Suprapubic skin (tissue), 4 donors: ENCODE results near the gene CSTF2T. TPM values are rescaled to one million over a fixed set of nuclear protein-coding genes. Genes with fewer than 3 reads are reported as not detected.

Experiments
- DNase-seq, 2 donors: peaks; one replicate each; pipeline ENCODE4 v3.0.0-alpha.2; 2019; ENCODE audit warnings: low spot score in 2 of 2
- H3K27ac ChIP-seq: fragments of 200-600 bp; sonication (generic); one replicate; pipeline ENCODE4 v1.5.1; 2019
- H3K27me3 ChIP-seq: fragments of 200-600 bp; sonication (generic); one replicate; pipeline ENCODE4 v1.5.1; 2019
- H3K36me3 ChIP-seq: fragments of 200-600 bp; sonication (generic); one replicate; pipeline ENCODE4 v1.5.1; 2019
- H3K4me1 ChIP-seq: fragments of 200-600 bp; sonication (generic); one replicate; pipeline ENCODE4 v1.5.1; 2019
- H3K4me3 ChIP-seq: fragments of 200-600 bp; sonication (generic); one replicate; pipeline ENCODE4 v1.5.1; 2019; ENCODE audit warnings: mild to moderate bottlenecking
- H3K9me3 ChIP-seq: fragments of 200-600 bp; sonication (generic); one replicate; pipeline ENCODE4 v1.5.1; 2019
- CTCF ChIP-seq, 2 donors: fragments of 200-600 bp in 1 of 2; fragments of 450-650 bp in 1 of 2; sonication (generic) in 1 of 2; IDR thresholded peaks; one replicate each; pipeline ENCODE4 v1.5.1; 2016 to 2019; ENCODE audit warnings: antibody characterized with exemption in 2 of 2, mild to moderate bottlenecking in 1 of 2, moderate library complexity in 1 of 2
- EP300 ChIP-seq: sonication (generic); formaldehyde crosslinking; IDR thresholded peaks from one replicate; pipeline ENCODE4 v1.6.1; 2017; ENCODE audit warnings: antibody characterized with exemption
- POLR2A ChIP-seq, 2 donors: fragments of 450-650 bp; IDR thresholded peaks; one replicate each; pipeline ENCODE4 v1.6.1; 2017; ENCODE audit warnings: antibody characterized with exemption in 2 of 2, mild to moderate bottlenecking in 2 of 2, moderate library complexity in 2 of 2
- POLR2AphosphoS5 ChIP-seq, 3 donors: sonication (generic); formaldehyde crosslinking; IDR thresholded peaks; one replicate each; pipeline ENCODE4 v1.6.1; 2017; ENCODE audit warnings: antibody characterized with exemption in 3 of 3
- WGBS: methylation state at CpG from one replicate; pipeline ENCODE4 v1.1.5; 2018; 5-methylcytosine and 5-hydroxymethylcytosine counted together
- total RNA-seq, 4 donors: library from RNA; depleted of rRNA; stranded (reverse); fragments of >200 nt; gene quantifications; one replicate each; pipeline ENCODE4 v1.1.0, GENCODE V29; 2016

Gene CSTF2T
- total RNA-seq, 4 donors from 2014 or later: 14.2 to 17.5 (median 15.1) TPM

- no peak overlapping the region for H3K4me3 ChIP-seq
Observed at GRCh38 chr10:51672039-51672535, 27.3 kb downstream of the CSTF2T start.

DNA sequence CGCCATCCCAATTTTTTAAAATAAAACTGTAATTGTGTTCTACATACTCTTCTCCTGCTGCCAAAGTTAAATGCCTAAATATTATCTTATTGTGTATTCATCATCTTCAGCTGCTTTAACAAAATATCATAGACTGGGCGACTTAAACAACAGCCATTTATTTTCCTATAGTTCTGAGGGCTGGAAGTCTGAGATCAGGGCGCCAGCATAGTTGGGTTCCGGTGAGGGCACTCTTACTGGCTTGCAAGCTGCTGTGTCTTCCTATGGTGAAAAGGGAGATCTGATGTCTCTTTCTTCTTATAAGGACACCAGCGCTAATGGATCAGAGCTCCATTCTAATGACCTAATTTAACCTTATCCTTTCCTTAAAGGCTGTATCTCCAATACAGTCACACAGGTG lies 30.4 kb downstream of the CSTF2T start:
- Histone ChIP-seq H3K27ac (no peak overlapping the region), H3K4me1 (no peaks in the 10 kb centered on the region), H3K27me3 (no peaks in the 10 kb centered on the region), H3K36me3 (no peaks in the 10 kb centered on the region), H3K9me3 (no peaks in the 10 kb centered on the region), H3K4me3 (no peak overlapping the region)
- no peak for DNase-seq
- WGBS: 91% methylated on average over 5 of the region's 5 CpGs
- TF ChIP-seq POLR2AphosphoS5 (IDR thresholded peaks at IDR 0.05) (no peak), CTCF (IDR thresholded peaks at IDR 0.05) (no peak), EP300 (no peak), POLR2A (IDR thresholded peaks at IDR 0.05) (no peak)

More at GRCh38 chr10:51672039-51672535, 27.3 kb downstream of the CSTF2T start:
- Histone ChIP-seq H3K4me1 (no peaks in the 10 kb centered on the region), H3K9me3 (no peaks in the 10 kb centered on the region), H3K27me3 (no peaks in the 10 kb centered on the region), H3K27ac (no peak overlapping the region), H3K36me3 (no peaks in the 10 kb centered on the region)
- TF ChIP-seq CTCF (IDR thresholded peaks at IDR 0.05) (no peak), POLR2A (IDR thresholded peaks at IDR 0.05) (no peak), EP300 (no peak), POLR2AphosphoS5 (IDR thresholded peaks at IDR 0.05) (no peak)
- DNase-seq: no peak

GRCh38 chr10:51668336-51668689 lies 31.1 kb downstream of the CSTF2T start:
- H3K36me3 ChIP-seq: no peaks in the 10 kb centered on the region
- H3K9me3 ChIP-seq: no peaks in the 10 kb centered on the region
- H3K27ac ChIP-seq: no peak overlapping the region
- H3K27me3 ChIP-seq: no peaks in the 10 kb centered on the region
- no peak for TF ChIP-seq EP300
- no peak for TF ChIP-seq CTCF (IDR thresholded peaks at IDR 0.05)
- no peak for TF ChIP-seq POLR2AphosphoS5 (IDR thresholded peaks at IDR 0.05)
- TF ChIP-seq POLR2A (IDR thresholded peaks at IDR 0.05): no peak
- no peaks in the 10 kb centered on the region for H3K4me1 ChIP-seq
- no peak for DNase-seq
- H3K4me3 ChIP-seq: no peak overlapping the region

DNA sequence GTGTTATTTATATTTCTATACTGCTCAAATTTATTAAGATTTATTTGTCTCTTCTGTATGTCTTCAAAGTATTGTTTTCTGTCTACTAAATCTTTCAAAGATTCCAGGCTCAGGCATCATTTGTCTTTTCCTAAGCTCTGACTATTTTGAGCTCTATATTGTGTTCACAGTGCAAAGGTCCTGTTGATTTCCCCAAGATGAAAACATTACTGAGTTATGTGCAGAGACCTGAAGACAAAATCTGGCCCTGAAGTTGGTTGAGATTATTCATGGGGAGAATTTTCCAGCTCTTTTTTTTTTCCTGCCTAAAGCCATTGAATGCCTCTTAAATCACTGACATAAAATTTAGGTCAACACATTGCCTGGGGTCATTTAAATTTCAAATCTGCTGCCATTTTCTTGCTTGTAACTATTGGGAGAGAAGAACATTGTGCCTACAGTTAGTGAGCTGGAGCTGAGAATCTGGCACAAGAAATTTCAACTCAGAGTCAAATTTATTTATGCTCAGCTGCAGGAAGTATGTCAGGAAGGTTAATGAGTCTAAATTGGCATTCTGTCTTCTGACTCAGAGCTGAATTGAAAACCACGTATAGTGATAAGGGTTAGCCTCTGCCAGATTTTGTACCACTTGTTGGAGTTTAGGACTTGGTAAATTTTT lies 31.6 kb downstream of the CSTF2T start:
- Histone ChIP-seq H3K27me3 (no peaks in the 10 kb centered on the region), H3K4me1 (no peaks in the 10 kb centered on the region), H3K9me3 (no peaks in the 10 kb centered on the region), H3K4me3 (no peak overlapping the region), H3K36me3 (no peaks in the 10 kb centered on the region), H3K27ac (no peak overlapping the region)
- no peak for TF ChIP-seq EP300
- TF ChIP-seq CTCF (IDR thresholded peaks at IDR 0.05): no peak
- TF ChIP-seq POLR2AphosphoS5 (IDR thresholded peaks at IDR 0.05): no peak
- TF ChIP-seq POLR2A (IDR thresholded peaks at IDR 0.05): no peak
- DNase-seq: no peak
- 0% methylated on average over 1 of the region's 1 CpG for WGBS

GRCh38 chr10:51666456-51666855 lies 32.9 kb downstream of the CSTF2T start:
- no peak overlapping the region for H3K4me3 ChIP-seq
- H3K9me3 ChIP-seq: no peaks in the 10 kb centered on the region
- no peak for DNase-seq
- H3K4me1 ChIP-seq: no peaks in the 10 kb centered on the region
- no peaks in the 10 kb centered on the region for H3K36me3 ChIP-seq
- no peak overlapping the region for H3K27ac ChIP-seq
- H3K27me3 ChIP-seq: no peaks in the 10 kb centered on the region
- TF ChIP-seq CTCF (IDR thresholded peaks at IDR 0.05) (no peak), POLR2AphosphoS5 (IDR thresholded peaks at IDR 0.05) (no peak), POLR2A (IDR thresholded peaks at IDR 0.05) (no peak), EP300 (no peak)
